HG03280 (cell line): ENCODE results near the gene ZNF276.

Experiments used
- ATAC-seq: cut with Tn5 transposase; IDR thresholded peaks from one replicate; pipeline ENCODE4 v1.9.1; 2021; ENCODE audit warnings: mild to moderate bottlenecking, moderate library complexity; ENCODE audit not compliant: unreplicated experiment

Gene ZNF276

DNA sequence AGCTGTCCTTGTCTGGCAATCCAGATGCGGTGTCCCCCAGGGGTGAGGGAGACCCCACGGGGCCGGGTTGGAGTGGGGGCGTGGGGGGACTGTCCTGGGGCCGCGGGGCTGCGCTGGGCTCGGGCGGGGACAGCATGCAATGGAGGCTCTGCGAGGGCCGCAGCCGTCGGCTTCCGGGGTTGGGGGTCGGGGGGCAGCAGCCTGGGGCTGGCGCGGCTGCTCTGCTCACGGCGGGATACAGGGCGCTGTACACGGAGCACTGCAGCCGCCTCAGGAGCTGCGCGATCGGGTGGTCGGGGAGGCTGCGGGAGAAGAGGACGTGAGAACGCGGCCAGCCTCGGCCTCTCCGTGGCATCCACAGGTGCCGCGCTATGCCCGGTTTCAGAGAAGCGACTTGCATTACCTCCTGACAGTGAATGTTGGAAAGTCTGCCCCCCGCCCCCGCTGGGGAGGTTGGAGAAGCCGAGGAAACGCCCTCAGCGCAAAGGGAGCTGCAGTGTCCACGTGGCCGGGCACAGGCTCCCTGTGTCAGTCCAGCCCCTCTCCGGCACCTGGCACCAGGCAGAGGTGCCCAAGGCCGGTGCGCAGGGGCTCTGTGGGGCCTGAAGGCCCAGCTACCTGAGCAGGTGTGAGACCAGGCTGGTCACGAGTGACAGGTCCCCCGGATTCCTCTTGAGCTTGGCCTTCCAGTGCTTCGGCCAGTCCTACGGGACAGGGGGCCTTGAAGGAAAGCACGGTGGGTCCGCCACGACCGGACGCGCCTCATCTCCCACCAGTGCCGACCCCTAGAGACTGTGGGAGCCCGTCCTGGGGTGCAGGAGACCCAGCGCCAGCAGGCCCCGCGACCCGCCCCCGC, 10.4 kb upstream of the ZNF276 start:
- no peak for ATAC-seq

DNA sequence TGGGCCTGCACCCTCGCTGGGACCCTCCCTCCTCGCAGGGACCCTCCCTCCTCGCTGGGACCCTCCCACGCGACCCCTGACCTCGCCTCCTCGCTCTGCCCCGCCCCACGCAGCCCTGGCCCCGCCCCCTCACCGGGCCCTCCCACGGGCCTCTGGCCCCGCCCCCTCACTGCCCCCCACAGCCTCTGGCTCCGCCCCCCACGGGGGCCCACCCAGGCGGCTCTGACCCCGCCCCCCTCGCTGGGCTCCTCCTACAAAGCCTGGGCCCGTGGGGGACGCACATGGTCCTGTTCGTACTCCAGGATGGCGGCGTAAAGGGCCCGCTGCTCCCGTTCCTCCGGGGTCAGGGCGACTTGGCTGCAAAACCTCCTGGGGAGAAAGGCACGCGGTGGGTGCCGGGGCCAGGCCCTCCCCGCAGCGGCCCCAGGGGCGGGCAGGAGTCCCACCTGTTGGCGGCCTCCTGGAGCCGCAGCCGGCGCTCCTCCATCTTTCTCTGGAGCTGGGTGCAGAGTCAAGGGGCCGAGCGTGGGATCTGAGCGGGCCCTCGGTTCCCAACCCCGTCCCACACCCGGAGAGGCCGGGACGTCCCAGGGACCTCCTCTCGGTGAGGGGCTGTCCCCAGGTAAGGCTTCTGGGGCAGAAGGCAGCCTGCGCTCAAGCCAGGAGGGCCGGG, 9.6 kb upstream of the ZNF276 start:
- ATAC-seq: no peak

DNA sequence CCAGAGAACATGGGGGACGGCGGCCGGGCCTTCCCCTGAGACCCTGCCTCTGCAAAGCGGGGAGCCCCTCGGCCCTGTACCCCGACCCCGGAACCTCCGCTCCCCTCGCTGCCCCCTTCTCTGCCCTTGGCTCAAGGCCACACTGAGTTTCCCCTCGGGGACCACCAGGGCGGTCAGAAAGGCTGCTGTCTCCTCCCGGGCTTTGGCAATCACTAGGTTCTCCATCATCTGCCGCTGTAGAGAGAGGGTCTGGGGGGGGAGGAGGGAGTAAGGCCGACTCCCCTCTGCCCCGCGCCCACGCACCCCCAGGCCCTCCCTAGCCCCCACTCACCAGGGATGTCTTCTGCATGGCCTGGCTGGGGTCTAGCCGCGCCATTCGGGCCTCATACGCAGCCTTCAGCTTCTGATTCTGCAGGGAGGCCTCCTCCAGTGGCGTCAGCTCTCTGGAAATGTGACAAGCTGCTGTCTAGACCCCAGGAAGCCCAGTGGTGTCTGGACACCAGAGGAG, 9.0 kb upstream of the ZNF276 start:
- no peak for ATAC-seq

DNA sequence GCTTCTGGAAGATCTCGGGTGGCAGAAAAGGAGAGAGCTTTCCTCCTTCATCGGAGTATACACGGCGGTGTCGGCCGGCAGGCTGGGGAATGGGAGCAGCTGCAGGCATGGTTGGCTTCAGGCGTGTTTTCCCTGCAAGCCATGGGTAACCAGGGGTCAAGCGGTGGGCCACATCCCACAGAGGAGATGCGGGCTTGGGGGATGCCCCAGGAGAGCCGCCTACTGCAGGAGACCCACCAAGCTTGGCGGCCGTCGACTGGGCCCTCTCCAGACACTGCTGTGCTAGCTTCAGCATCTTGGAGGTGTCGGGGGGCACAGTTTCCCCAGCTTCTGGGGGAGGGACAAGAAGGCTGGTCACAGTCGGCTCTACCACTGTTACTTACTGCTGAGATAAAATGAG, 4.8 kb upstream of the ZNF276 start:
- ATAC-seq: no peak

GRCh38 chr16:89716916-89717687, 4.2 kb upstream of the ZNF276 start:
- ATAC-seq: no peak

DNA sequence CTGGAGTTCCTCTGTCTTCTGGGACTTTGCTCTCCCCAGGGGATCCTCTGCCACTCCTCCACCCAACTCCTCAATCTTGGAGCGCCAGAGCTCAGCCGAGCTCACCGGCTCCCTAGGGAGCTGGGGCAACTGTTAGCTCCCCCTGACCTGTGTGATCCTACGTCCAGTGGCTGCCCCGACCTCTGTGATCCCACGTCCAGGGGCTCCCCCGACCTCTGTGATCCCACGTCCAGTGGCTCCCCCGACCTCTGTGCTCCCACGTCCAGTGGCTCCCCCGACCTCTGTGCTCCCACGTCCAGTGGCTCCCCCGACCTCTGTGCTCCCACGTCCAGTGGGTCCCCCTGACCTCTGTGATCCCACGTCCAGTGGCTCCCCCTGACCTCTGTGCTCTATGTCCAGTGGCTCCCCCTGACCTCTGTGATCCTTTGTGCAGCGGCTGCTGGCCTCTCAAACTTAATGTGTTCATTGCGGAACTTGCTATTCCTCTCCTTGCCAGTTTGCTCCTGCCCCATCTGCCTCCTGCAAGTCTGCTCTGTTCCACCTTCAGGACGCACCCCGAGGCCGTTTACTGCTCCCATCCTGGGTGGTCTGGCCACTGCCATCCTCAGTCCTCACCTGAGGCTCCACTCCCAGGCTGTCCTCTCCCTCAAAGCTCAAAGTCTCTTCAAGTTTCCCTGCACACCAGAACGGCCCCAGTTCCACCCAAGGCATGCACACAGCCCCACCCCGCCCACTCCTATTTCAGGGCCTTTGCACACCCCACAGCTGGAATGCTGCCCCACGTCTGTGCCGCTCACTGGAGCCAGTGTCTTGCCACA, 3.4 kb upstream of the ZNF276 start:
- ATAC-seq: no peak

GRCh38 chr16:89720551-89720812, 855 bp upstream of the ZNF276 start:
- peak; percentile 11 for ATAC-seq

DNA sequence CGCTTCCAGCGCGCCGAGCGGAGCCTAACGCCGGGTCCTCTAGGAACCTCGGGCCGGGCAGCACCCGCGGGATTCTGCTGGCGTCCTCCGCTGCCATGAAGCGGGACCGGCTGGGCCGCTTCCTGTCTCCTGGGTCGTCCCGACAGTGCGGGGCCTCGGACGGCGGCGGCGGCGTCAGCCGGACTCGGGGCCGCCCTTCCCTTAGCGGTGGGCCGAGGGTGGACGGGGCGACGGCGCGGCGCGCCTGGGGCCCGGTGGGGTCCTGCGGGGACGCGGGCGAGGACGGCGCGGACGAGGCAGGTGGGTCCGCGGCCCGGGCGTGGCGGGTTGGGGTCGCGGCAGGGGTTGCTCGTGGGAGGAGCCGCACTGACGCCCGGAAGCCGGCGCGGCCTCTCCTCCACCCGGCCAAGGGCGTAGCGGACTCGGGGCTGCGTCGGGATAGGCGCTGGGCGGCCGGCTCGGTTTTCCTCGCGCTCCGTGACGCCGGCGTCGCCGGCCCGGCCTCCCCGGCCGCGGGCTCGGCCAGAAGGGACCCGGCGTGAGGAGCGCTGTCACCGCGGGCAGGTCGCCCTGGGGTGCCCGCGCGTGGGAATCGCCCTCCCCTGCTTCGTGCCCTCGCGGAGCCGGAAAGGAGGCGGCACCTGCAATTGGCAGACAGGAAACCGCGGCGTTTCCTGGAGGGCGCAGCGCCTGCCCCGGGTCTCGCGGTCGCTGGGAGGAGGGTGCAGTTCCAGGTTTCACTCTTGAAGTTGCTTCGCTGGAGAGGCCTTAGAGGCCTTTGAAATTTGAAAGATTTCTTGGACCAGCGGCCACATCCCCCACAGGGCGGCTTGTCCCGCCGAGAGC, 432 bp downstream of the ZNF276 start:
- peak; percentile 26 for ATAC-seq

- ATAC-seq: peak; percentile 17
Observed at GRCh38 chr16:89722392-89723278, 1.3 kb downstream of the ZNF276 start.

GRCh38 chr16:89723279-89724250, 2.2 kb downstream of the ZNF276 start:
- no peak for ATAC-seq

- no peak for ATAC-seq
Observed at GRCh38 chr16:89727406-89728120, 6.2 kb downstream of the ZNF276 start.

DNA sequence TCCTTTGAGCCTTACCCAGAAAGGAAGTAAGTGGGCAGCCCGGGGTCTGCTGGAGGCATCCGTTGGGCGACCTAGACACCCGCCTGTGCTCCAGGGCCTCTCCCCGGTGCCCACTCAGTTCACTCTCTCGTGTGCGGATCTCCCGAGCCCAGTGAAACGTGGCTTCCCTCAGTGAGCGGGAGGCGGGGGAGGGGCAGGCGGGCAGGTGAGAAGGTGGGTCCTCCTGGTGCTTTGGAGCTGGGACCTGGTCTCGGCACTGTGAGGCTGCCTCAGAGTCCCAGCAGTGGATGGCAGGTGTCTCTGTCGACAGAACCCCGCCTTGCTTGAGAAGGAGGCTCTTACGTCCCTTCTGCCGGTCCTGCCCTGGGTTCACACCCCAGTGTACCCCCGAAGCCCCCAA, 8.0 kb downstream of the ZNF276 start:
- ATAC-seq: no peak

GRCh38 chr16:89729863-89730593, 8.7 kb downstream of the ZNF276 start:
- no peak for ATAC-seq

GRCh38 chr16:89730610-89731234, 9.4 kb downstream of the ZNF276 start:
- no peak for ATAC-seq

DNA sequence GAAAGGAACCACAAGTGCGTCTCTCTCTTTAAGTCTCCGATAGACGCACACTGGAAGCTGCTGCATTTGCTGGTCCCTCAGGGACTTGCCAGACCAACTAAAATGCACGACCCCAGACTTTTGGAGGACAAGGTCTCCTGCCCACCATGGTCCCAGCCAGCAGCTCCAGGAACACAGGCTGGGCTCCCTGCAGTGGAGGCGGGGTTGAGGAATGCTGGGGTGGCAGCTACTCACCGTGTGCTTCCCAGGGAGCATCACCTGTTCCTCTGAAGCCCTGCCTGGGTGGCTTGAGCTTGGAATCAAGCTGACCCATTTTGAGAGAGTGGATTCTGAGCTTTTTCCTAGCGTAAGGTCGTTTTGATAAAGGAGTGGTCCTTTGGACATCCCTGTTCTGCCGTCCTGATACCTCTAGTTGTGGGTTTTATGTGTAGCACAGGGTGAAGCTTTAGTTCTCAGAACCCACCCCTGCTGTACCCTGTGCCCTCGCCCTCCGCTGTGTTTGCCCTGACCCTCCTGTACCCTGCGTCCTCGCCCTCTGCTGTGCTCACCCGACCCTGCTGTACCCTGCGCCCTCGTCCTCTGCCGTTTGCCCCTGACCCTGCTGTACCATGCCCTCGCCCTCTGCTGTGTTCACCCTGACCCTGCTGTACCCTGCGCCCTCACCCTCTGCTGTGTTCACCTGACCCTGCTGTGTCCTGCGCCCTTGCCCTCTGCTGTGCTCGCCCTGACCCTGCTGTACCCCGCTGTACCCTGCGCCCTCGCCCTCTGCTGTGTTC, 11.0 kb downstream of the ZNF276 start:
- ATAC-seq: no peak
